A673 (cell line): ENCODE results near the gene PPP6R1. TPM values are rescaled to one million over a fixed set of nuclear protein-coding genes. Genes with fewer than 3 reads are reported as not detected.

Experiments used
- BruUV-seq: library from RNA; stranded (reverse); fragments of 400-500 nt; replicated peaks from 2 replicates; lab custom pipeline; 2021; lab: Mats Ljungman, UMichigan
- CTCF ChIA-PET: fragments of 300-600 bp; sonication (Branson Sonifier 250); formaldehyde crosslinking; loops from one replicate; lab custom pipeline; 2022; ENCODE audit warnings: antibody characterized with exemption; lab: Charles Lee
- POLR2A ChIA-PET: fragments of 300-600 bp; sonication (Branson Sonifier 250); formaldehyde crosslinking; loops from one replicate; lab custom pipeline; 2022; ENCODE audit warnings: antibody characterized with exemption; ENCODE audit not compliant: low non-redundant PET; lab: Charles Lee
- DNase-seq: peaks from one replicate; pipeline ENCODE4 v3.0.0-alpha.2; 2015; ENCODE audit warnings: low spot score
- H3K27ac ChIP-seq: fragments of 200-600 bp; sonication (generic); 2 replicates; pipeline ENCODE4 v1.5.1; 2016; ENCODE audit warnings: mixed run types, low read depth, mild to moderate bottlenecking, mixed read lengths, antibody characterized with exemption, low read length; ENCODE audit not compliant: poor library complexity, severe bottlenecking
- H3K27me3 ChIP-seq: fragments of 200-600 bp; sonication (generic); replicated peaks from 2 replicates; pipeline ENCODE4 v1.6.1; 2017; ENCODE audit warnings: mixed run types, low read depth, mild to moderate bottlenecking, mixed read lengths, antibody characterized with exemption, low read length; ENCODE audit not compliant: insufficient read depth, poor library complexity
- H3K36me3 ChIP-seq: fragments of 200-600 bp; sonication (generic); 2 replicates; pipeline ENCODE4 v1.6.1; 2016; ENCODE audit warnings: mixed run types, mild to moderate bottlenecking, mixed read lengths, antibody characterized with exemption, low read length; ENCODE audit not compliant: insufficient read depth, poor library complexity, severe bottlenecking
- H3K4me1 ChIP-seq: fragments of 200-600 bp; sonication (generic); 2 replicates; pipeline ENCODE4 v1.6.1; 2017; ENCODE audit warnings: mixed run types, mild to moderate bottlenecking, mixed read lengths, antibody characterized with exemption, low read length; ENCODE audit not compliant: insufficient read depth, poor library complexity, severe bottlenecking
- H3K4me3 ChIP-seq: fragments of 200-600 bp; sonication (generic); 2 replicates; pipeline ENCODE4 v1.5.1; 2016; ENCODE audit warnings: low read depth, mixed run types, mild to moderate bottlenecking, mixed read lengths, low read length; ENCODE audit not compliant: poor library complexity, severe bottlenecking
- H3K9me3 ChIP-seq: fragments of 200-600 bp; sonication (generic); 2 replicates; pipeline ENCODE4 v1.6.1; 2016; ENCODE audit warnings: mixed run types, low read depth, mild to moderate bottlenecking, mixed read lengths, antibody characterized with exemption, low read length; ENCODE audit not compliant: poor library complexity, severe bottlenecking
- CTCF ChIP-seq: fragments of 300-800, 200-600 bp; sonication (generic); conservative IDR thresholded peaks from 2 replicates; pipeline ENCODE4 v1.5.1; 2017; ENCODE audit warnings: low read depth, mild to moderate bottlenecking, antibody characterized with exemption, low read length, moderate library complexity, mixed read lengths
- EZH2 ChIP-seq: fragments of 200-600 bp; sonication (generic); IDR thresholded peaks from 2 replicates; pipeline ENCODE4 v1.6.1; 2017; ENCODE audit warnings: borderline replicate concordance, low read depth, mild to moderate bottlenecking, mixed read lengths, antibody characterized with exemption, low read length; ENCODE audit not compliant: poor library complexity, severe bottlenecking
- intact Hi-C: fragments of 100-400 bp; cut with micrococcal nuclease; formaldehyde crosslinking; loops from one replicate; pipeline ENCODE4 v1.10.0; 2022; ENCODE audit not compliant: unreplicated experiment
- total RNA-seq: library from RNA; stranded (reverse); gene quantifications from 2 replicates; pipeline ENCODE4 v1.2.3, GENCODE V29; 2021

PPP6R1 gene
- total RNA-seq, 1 experiment from 2014 or later: 108 TPM

DNA sequence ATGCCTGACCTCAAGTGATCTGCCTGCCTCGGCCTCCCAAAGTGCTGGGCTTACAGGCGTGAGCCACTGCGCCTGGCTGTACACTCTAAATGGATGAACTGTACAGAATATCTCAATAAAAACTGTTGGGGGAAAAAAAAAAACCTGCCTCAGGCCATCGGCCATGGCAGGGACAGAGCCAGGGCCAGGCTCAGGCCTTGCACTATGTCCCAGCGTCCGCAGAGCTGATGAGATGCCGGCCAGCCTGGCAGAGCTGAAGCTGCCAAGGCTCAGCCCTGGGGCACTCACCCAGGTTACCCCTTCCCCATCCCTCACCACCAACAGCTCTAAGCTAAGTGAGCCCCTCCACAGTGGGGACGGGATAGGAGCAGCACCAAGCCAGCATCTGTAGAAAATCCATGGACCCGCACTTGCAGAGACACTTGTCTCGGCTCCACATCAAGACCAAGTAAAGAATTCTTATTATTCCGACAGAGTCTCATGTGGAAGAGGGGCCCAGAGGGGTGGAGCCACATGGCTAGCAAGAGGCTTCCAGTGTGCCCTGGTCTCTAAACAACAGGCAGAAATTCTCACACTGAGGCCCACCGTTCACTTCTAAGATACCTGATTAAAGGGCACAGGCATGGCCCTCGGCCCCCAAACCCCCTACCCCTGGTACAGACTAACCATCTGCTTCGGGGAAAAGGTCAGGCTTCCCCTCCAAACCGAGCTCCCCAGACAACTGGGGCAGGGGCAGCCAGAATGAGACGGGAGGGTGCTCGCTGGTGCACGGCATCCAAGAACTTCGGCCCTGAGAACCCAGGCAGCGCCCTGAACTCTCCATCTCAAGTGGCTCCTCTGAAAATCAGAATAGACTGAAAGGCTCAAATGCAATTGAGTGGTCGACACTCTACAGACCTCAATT lies 5.8 kb downstream of the PPP6R1 start:
- H3K4me3 ChIP-seq: no peak overlapping the region
- BruUV-seq: no TSS peak
- ChIA-PET POLR2A (no interaction called here), CTCF (no interaction called here)
- no peak for TF ChIP-seq EZH2
- no peak for TF ChIP-seq CTCF
- DNase-seq: no peak
- peaks cover 17% of the 10 kb centered on the region for H3K4me1 ChIP-seq
- H3K9me3 ChIP-seq: no peaks in the 10 kb centered on the region
- intact Hi-C loops: no loop called here
- no peaks in the 10 kb centered on the region for H3K27me3 ChIP-seq
- peak overlapping the region; percentile 42 for H3K27ac ChIP-seq
- peaks cover 7% of the 10 kb centered on the region for H3K36me3 ChIP-seq

DNA sequence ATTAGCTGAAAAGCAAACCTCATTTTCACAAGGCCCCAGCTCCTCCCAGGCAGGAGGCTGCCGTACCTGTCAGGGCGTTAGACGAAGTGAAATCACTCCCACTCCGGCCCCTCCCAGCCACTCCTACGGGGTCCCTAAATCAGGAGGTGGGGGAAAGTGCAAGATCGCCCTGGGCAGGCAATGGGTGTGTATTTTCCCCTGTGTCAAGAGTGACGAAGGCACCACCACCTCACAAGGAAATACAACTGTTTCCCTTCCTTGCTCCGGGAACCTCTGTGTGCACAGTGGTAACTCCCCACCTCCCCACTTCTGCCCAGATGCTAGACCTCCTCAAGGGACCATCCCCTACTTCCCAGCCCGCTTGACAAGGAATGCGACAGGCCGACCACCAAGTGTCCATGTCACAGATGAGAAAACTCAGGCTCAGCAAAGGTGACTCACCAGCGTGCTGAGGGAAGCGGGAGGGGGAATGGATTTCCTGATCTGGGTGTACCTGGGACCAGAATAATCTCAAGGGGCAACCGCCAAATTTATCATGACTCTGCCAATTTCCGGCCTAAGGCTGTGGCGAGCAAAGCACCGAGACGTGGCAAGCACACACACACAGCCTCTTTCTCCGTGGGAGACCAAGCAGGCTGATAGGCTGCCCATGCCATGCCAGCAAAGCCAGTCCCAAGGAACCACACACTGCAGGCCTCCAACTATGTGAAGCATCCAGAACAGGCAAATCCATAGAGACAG lies 7.3 kb downstream of the PPP6R1 start:
- Histone ChIP-seq H3K4me1 (peaks cover 8% of the 10 kb centered on the region), H3K4me3 (no peak overlapping the region), H3K9me3 (no peaks in the 10 kb centered on the region), H3K27me3 (no peaks in the 10 kb centered on the region), H3K27ac (no peak overlapping the region), H3K36me3 (peaks cover 8% of the 10 kb centered on the region)
- no peak for TF ChIP-seq CTCF
- TF ChIP-seq EZH2: no peak
- ChIA-PET POLR2A (no interaction called here), CTCF (no interaction called here)
- no TSS peak for BruUV-seq
- DNase-seq: no peak
- intact Hi-C loops: no loop called here

GRCh38 chr19:55250262-55251036 lies 8.4 kb downstream of the PPP6R1 start:
- Histone ChIP-seq H3K36me3 (peaks cover 14% of the 10 kb centered on the region), H3K27me3 (no peaks in the 10 kb centered on the region), H3K9me3 (no peaks in the 10 kb centered on the region), H3K27ac (no peak overlapping the region), H3K4me1 (no peaks in the 10 kb centered on the region), H3K4me3 (no peak overlapping the region)
- DNase-seq: no peak
- no TSS peak for BruUV-seq
- POLR2A ChIA-PET: no interaction called here
- intact Hi-C loops: no loop called here
- TF ChIP-seq EZH2 (no peak), CTCF (no peak)
- CTCF ChIA-PET: no interaction called here
